Measurements from ENCODE around the gene AKR1C4. TPM values are rescaled to one million over a fixed set of nuclear protein-coding genes. Genes with fewer than 3 reads are reported as not detected.
"Not testable (repeated sequence)": the region's sequence is repeated elsewhere in the genome, so short reads cannot be mapped to it uniquely, and the experiment has no call there.

The AKR1C4 gene
- total RNA-seq, 1 experiment from 2014 or later = not detected

- intact Hi-C loops (cut with micrococcal nuclease) = no loop called here
- Histone ChIP-seq H3K27me3 (ENCODE audit: low read length) (no peaks in the 10 kb centered on the region), H3K9ac (ENCODE audit: low read length) (no peak overlapping the region), H3K4me2 (ENCODE audit: low read length) (no peak overlapping the region), H3F3A (ENCODE audit: low read length, unreplicated experiment) (no peaks in the 10 kb centered on the region), H3K9me2 (replicated peaks; ENCODE audit: low read length) (no peaks in the 10 kb centered on the region), H3K27ac (ENCODE audit: low read length) (no peak overlapping the region), H3K4me1 (ENCODE audit: insufficient read depth, low read length) (peaks cover 3% of the 10 kb centered on the region; the same call in 1 of the 2 replicates), H3K36me3 (ENCODE audit: low read depth, low read length) (no peaks in the 10 kb centered on the region), H4K20me1 (ENCODE audit: low read length) (no peaks in the 10 kb centered on the region), H2AFZ (ENCODE audit: low read length) (no peak overlapping the region), H3K79me2 (ENCODE audit: low read length) (no peaks in the 10 kb centered on the region), H3K9me3 (ENCODE audit: low read length) (no peaks in the 10 kb centered on the region), H3K4me3 (ENCODE audit: low read length) (no peak overlapping the region)
- TF ChIP-seq, protein P1, sequence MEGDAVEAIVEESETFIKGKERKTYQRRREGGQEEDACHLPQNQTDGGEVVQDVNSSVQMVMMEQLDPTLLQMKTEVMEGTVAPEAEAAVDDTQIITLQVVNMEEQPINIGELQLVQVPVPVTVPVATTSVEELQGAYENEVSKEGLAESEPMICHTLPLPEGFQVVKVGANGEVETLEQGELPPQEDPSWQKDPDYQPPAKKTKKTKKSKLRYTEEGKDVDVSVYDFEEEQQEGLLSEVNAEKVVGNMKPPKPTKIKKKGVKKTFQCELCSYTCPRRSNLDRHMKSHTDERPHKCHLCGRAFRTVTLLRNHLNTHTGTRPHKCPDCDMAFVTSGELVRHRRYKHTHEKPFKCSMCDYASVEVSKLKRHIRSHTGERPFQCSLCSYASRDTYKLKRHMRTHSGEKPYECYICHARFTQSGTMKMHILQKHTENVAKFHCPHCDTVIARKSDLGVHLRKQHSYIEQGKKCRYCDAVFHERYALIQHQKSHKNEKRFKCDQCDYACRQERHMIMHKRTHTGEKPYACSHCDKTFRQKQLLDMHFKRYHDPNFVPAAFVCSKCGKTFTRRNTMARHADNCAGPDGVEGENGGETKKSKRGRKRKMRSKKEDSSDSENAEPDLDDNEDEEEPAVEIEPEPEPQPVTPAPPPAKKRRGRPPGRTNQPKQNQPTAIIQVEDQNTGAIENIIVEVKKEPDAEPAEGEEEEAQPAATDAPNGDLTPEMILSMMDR (conservative IDR thresholded peaks at IDR 0.05; ENCODE audit: low read depth, low read length) = no peak
- TF ChIP-seq EZH2phosphoT487 (IDR thresholded peaks at IDR 0.05; ENCODE audit: borderline replicate concordance, low read length) (no peak), EZH2 (IDR thresholded peaks at IDR 0.05; ENCODE audit: low read length, unreplicated experiment) (no peak)
- ATAC-seq (no peak), DNase-seq (no peak)
- ChIA-PET CTCF (no interaction called here), POLR2A (ENCODE audit: unreplicated experiment) (no interaction called here)
- BruUV-seq (replicated peaks) = no TSS peak
These were observed 32.4 kb downstream of the AKR1C4 start for GRCh38 chr10:5229019-5229418.

DNA sequence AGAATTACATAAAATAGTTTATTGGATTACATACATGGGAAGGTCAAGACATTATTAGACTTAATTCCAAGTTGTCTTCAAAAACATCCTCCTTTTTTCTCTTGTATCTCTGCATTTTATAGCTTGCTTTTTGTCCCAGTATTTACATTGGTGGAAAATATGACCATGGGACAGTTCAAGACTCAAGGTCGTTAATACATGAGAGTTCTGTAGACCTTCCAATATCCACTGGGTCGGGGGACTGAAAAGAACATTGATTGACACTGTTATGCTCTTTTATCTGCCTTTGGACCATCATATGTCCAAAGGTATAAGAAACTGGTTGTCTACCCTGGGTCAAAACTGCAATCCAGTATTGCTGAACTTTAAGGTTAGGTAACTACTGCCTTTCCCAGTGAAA, 36.7 kb downstream of the AKR1C4 start:
- Histone ChIP-seq H3K4me2 (ENCODE audit: low read length) (no peak overlapping the region), H3K9me3 (ENCODE audit: low read length) (no peaks in the 10 kb centered on the region), H3F3A (ENCODE audit: low read length, unreplicated experiment) (no peaks in the 10 kb centered on the region), H3K4me3 (ENCODE audit: low read length) (no peak overlapping the region), H3K79me2 (ENCODE audit: low read length) (no peaks in the 10 kb centered on the region), H3K27me3 (ENCODE audit: low read length) (no peaks in the 10 kb centered on the region), H2AFZ (ENCODE audit: low read length) (no peak overlapping the region), H3K4me1 (ENCODE audit: insufficient read depth, low read length) (peaks cover 4% of the 10 kb centered on the region; the same call in 1 of the 2 replicates), H4K20me1 (ENCODE audit: low read length) (no peaks in the 10 kb centered on the region), H3K9me2 (replicated peaks; ENCODE audit: low read length) (no peaks in the 10 kb centered on the region), H3K36me3 (ENCODE audit: low read depth, low read length) (no peaks in the 10 kb centered on the region), H3K9ac (ENCODE audit: low read length) (no peak overlapping the region), H3K27ac (ENCODE audit: low read length) (no peak overlapping the region)
- DNase-seq (no peak), ATAC-seq (no peak)
- no TSS peak for BruUV-seq (replicated peaks)
- ChIA-PET CTCF (no interaction called here), POLR2A (ENCODE audit: unreplicated experiment) (no interaction called here)
- intact Hi-C loops (cut with micrococcal nuclease) = no loop called here
- no peak for TF ChIP-seq EZH2 (IDR thresholded peaks at IDR 0.05; ENCODE audit: low read length, unreplicated experiment)
- TF ChIP-seq EZH2phosphoT487 (IDR thresholded peaks at IDR 0.05; ENCODE audit: borderline replicate concordance, low read length) = no peak
- TF ChIP-seq, protein P1 (conservative IDR thresholded peaks at IDR 0.05; ENCODE audit: low read depth, low read length) = no peak

- no peaks in the 10 kb centered on the region for H3K36me3 ChIP-seq (ENCODE audit: low read depth, low read length)
- no peak overlapping the region for H2AFZ ChIP-seq (ENCODE audit: low read length)
- ATAC-seq (peak; percentile 42; the same call in 1 of the 2 replicates), DNase-seq (peak; percentile 67)
- POLR2A ChIA-PET (ENCODE audit: unreplicated experiment) = no interaction called here
- no peaks in the 10 kb centered on the region for H4K20me1 ChIP-seq (ENCODE audit: low read length)
- no peak overlapping the region for H3K4me2 ChIP-seq (ENCODE audit: low read length)
- H3K9ac ChIP-seq (ENCODE audit: low read length) = no peak overlapping the region
- no TSS peak for BruUV-seq (replicated peaks)
- no peaks in the 10 kb centered on the region for H3K9me3 ChIP-seq (ENCODE audit: low read length)
- no peaks in the 10 kb centered on the region for H3K9me2 ChIP-seq (replicated peaks; ENCODE audit: low read length)
- peaks cover 4% of the 10 kb centered on the region; the same call in 1 of the 2 replicates for H3K4me1 ChIP-seq (ENCODE audit: insufficient read depth, low read length)
- H3K27me3 ChIP-seq (ENCODE audit: low read length) = no peaks in the 10 kb centered on the region
- no peaks in the 10 kb centered on the region for H3K79me2 ChIP-seq (ENCODE audit: low read length)
- no peaks in the 10 kb centered on the region for H3F3A ChIP-seq (ENCODE audit: low read length, unreplicated experiment)
- H3K27ac ChIP-seq (ENCODE audit: low read length) = no peak overlapping the region
- TF ChIP-seq, protein P1 (conservative IDR thresholded peaks at IDR 0.05; ENCODE audit: low read depth, low read length) = no peak
- TF ChIP-seq EZH2phosphoT487 (IDR thresholded peaks at IDR 0.05; ENCODE audit: borderline replicate concordance, low read length) (no peak), EZH2 (IDR thresholded peaks at IDR 0.05; ENCODE audit: low read length, unreplicated experiment) (no peak)
- intact Hi-C loops (cut with micrococcal nuclease) = no loop called here
- H3K4me3 ChIP-seq (ENCODE audit: low read length) = no peak overlapping the region
- CTCF ChIA-PET = no interaction called here
These were observed 37.6 kb downstream of the AKR1C4 start for GRCh38 chr10:5234106-5234860.

DNA sequence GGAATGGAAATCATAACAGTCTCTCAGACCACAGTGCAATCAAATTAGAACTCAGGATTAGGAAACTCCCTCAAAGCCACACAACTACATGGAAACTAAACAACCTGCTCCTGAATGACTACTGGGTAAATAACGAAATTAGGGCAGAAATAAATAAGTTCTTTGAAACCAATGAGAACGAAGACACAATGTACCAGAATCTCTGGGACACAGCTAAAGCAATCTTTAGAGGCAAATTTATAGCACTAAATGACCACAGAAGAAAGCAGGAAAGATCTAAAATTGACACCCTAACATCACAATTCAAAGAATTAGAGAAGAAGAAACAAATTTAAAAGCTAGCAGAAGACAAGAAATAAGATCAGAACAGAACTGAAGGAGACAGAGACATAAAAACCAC, 40.9 kb downstream of the AKR1C4 start:
- H3K79me2 ChIP-seq (ENCODE audit: low read length); H3K27ac ChIP-seq (ENCODE audit: low read length); H3K4me3 ChIP-seq (ENCODE audit: low read length); H3K4me1 ChIP-seq (ENCODE audit: insufficient read depth, low read length); BruUV-seq (replicated peaks); intact Hi-C loops (cut with micrococcal nuclease); H3K9ac ChIP-seq (ENCODE audit: low read length); CTCF ChIA-PET; H3K36me3 ChIP-seq (ENCODE audit: low read depth, low read length); H3K9me3 ChIP-seq (ENCODE audit: low read length); H2AFZ ChIP-seq (ENCODE audit: low read length); H3K9me2 ChIP-seq (replicated peaks; ENCODE audit: low read length); POLR2A ChIA-PET (ENCODE audit: unreplicated experiment); DNase-seq; H3F3A ChIP-seq (ENCODE audit: low read length, unreplicated experiment); H3K4me2 ChIP-seq (ENCODE audit: low read length); H3K27me3 ChIP-seq (ENCODE audit: low read length); ATAC-seq; H4K20me1 ChIP-seq (ENCODE audit: low read length): not testable (repeated sequence)
